ENCODE data around the gene CST11.

DNA sequence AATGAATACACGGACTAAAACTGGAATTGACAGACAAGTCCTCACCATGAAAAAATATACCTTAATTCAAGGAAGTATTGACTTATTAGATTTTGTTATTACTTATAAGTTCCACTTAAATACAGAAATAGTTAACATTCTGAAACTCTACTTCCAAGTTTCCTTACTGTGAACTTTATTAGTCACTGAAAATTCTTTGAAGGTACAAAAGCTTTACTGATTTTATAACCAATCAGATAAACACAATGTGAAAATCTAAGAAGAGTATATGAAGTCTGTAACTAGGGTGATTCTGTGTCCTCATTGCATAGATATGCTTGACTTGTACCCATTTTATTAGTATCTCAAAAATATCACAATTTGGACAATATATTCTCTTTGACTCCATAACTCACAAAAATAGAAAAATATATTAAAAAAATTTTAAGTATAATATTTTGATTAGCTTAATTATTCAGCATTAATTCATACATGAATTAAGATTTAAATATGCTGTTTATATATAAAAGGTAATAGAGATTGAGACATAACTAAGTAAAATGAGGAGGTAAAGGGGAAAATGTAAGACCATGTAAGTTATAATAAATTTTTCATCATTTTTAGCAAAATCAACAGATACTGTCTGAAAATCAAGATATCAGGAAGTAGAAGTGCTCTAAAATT, 38.0 kb downstream of the CST11 start:
- TF ChIP-seq, protein P1, sequence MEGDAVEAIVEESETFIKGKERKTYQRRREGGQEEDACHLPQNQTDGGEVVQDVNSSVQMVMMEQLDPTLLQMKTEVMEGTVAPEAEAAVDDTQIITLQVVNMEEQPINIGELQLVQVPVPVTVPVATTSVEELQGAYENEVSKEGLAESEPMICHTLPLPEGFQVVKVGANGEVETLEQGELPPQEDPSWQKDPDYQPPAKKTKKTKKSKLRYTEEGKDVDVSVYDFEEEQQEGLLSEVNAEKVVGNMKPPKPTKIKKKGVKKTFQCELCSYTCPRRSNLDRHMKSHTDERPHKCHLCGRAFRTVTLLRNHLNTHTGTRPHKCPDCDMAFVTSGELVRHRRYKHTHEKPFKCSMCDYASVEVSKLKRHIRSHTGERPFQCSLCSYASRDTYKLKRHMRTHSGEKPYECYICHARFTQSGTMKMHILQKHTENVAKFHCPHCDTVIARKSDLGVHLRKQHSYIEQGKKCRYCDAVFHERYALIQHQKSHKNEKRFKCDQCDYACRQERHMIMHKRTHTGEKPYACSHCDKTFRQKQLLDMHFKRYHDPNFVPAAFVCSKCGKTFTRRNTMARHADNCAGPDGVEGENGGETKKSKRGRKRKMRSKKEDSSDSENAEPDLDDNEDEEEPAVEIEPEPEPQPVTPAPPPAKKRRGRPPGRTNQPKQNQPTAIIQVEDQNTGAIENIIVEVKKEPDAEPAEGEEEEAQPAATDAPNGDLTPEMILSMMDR (IDR thresholded peaks at IDR 0.05; ENCODE audit: extremely low read depth in 1 of 2, insufficient read depth in 1 of 2, low read depth in 1 of 2, low read length in 2 of 2), result no peak
- TF ChIP-seq POLR2A (IDR thresholded peaks at IDR 0.05; ENCODE audit: low read depth, low read length) (no peak), POLR2AphosphoS5 (IDR thresholded peaks at IDR 0.05; ENCODE audit: insufficient read depth, low read depth, low read length) (no peak), EZH2 (IDR thresholded peaks at IDR 0.05; ENCODE audit: borderline replicate concordance, low read depth, low read length, severe bottlenecking) (no peak)
